ENCODE data around the gene OR4Q3. TPM values are rescaled to one million over a fixed set of nuclear protein-coding genes. Genes with fewer than 3 reads are reported as not detected.
A peak's percentile ranks its signal among the peaks of the same experiment; 100 is the strongest.
"Not testable (repeated sequence)": the region's sequence is repeated elsewhere in the genome, so short reads cannot be mapped to it uniquely, and the experiment has no call there.

Gene OR4Q3
- total RNA-seq = not detected in 3 replicates
- long read RNA-seq = 0 reads

DNA sequence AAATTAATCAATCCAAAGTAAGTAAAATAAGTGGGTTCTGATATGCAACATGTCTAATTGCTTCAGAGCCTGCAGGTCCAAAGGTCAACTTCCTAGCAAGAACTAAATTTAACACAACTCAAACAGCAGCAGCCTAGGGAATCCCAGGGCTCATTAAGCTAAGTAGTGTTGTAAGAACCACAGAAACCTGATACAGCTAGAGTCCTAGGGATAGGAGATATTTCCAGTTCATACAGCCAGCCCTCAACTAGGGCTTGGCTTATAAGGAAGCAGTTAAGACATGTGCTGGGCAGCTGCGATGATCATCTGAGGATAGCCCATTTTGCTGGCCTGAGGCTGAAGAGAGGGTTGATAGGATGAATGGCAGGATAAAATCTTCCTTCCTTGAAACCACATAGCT, at the start of gene OR4Q3:
TSS of gene OR4Q3 (plus strand) at position 316 of the 400 bp plus-strand sequence.
- Mint-ChIP-seq H3K4me1 (ENCODE audit: low read depth) (no peaks in the 10 kb centered on the region), H3K9me3 (ENCODE audit: low read depth) (peaks cover 52% of the 10 kb centered on the region), H3K27ac (ENCODE audit: unreplicated experiment) (no peak within 1 kb of the TSS), H3K27me3 (ENCODE audit: low read depth) (no peaks in the 10 kb centered on the region), H3K4me3 (ENCODE audit: unreplicated experiment) (no peak within 1 kb of the TSS), H3K36me3 (ENCODE audit: low read depth) (no peaks in the 10 kb centered on the region)
- no peak for DNase-seq (ENCODE audit: low spot score)
- TF ChIP-seq, protein P1, sequence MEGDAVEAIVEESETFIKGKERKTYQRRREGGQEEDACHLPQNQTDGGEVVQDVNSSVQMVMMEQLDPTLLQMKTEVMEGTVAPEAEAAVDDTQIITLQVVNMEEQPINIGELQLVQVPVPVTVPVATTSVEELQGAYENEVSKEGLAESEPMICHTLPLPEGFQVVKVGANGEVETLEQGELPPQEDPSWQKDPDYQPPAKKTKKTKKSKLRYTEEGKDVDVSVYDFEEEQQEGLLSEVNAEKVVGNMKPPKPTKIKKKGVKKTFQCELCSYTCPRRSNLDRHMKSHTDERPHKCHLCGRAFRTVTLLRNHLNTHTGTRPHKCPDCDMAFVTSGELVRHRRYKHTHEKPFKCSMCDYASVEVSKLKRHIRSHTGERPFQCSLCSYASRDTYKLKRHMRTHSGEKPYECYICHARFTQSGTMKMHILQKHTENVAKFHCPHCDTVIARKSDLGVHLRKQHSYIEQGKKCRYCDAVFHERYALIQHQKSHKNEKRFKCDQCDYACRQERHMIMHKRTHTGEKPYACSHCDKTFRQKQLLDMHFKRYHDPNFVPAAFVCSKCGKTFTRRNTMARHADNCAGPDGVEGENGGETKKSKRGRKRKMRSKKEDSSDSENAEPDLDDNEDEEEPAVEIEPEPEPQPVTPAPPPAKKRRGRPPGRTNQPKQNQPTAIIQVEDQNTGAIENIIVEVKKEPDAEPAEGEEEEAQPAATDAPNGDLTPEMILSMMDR (IDR thresholded peaks at IDR 0.05) = no peak

DNA sequence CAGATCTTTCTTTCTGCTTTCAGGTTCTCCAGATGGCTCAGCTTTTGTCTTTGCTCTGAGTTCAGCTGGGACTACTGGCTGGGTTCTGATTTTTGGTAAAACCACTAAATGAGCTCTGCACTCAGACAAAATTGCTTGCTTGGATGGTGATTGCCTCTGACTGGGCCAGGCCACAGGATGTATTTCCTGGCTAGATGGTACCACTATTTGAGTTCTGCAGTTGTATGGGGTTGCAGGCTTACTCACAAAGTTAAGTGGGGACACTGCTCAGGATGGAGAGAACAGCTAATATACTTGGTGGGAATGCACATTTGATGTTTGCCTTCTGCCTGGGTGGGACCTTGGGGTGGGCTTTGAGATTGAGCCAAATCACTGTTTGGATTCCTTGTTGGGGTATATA, 14.0 kb upstream of the OR4Q3 start:
- TF ChIP-seq, protein P1 (IDR thresholded peaks at IDR 0.05) = no peak
- no peak overlapping the region for H3K4me3 Mint-ChIP-seq (ENCODE audit: unreplicated experiment)

DNA sequence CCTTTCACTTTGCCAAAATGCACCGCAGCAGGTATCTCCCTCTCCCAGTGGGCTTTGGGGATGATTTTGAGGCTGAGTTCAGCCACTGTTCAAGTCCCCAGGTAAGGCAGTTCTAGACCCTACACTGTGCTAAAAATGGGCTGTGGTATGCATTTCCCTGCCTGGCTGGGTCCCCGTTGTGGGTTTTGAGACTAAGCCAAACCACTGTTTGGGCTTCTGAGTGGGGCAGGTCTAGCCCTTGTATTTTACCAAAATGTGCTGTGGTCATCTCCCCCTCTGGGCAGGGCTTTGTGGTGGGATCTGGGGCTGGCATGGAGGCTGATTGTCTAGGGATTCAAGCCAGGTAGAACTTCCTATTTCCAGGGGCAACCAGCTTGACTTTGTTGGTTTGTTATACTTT, 13.6 kb upstream of the OR4Q3 start:
- peaks cover 29% of the 10 kb centered on the region for H3K9me3 Mint-ChIP-seq (ENCODE audit: low read depth)
- H3K27me3 Mint-ChIP-seq (ENCODE audit: low read depth) = no peaks in the 10 kb centered on the region
- peak; percentile 41 for DNase-seq (ENCODE audit: low spot score)
- no peak overlapping the region for H3K4me3 Mint-ChIP-seq (ENCODE audit: unreplicated experiment)
- H3K36me3 Mint-ChIP-seq (ENCODE audit: low read depth) = no peaks in the 10 kb centered on the region
- H3K4me1 Mint-ChIP-seq (ENCODE audit: low read depth) = no peaks in the 10 kb centered on the region
- TF ChIP-seq, protein P1 (IDR thresholded peaks at IDR 0.05) = no peak
- no peak overlapping the region for H3K27ac Mint-ChIP-seq (ENCODE audit: unreplicated experiment)

More for the DNA sequence above, 14.0 kb upstream of the OR4Q3 start:
- H3K9me3 Mint-ChIP-seq (ENCODE audit: low read depth) = peaks cover 30% of the 10 kb centered on the region
- DNase-seq (ENCODE audit: low spot score) = no peak
- no peak overlapping the region for H3K27ac Mint-ChIP-seq (ENCODE audit: unreplicated experiment)
- H3K36me3 Mint-ChIP-seq (ENCODE audit: low read depth) = no peaks in the 10 kb centered on the region
- no peaks in the 10 kb centered on the region for H3K4me1 Mint-ChIP-seq (ENCODE audit: low read depth)
- no peaks in the 10 kb centered on the region for H3K27me3 Mint-ChIP-seq (ENCODE audit: low read depth)

DNA sequence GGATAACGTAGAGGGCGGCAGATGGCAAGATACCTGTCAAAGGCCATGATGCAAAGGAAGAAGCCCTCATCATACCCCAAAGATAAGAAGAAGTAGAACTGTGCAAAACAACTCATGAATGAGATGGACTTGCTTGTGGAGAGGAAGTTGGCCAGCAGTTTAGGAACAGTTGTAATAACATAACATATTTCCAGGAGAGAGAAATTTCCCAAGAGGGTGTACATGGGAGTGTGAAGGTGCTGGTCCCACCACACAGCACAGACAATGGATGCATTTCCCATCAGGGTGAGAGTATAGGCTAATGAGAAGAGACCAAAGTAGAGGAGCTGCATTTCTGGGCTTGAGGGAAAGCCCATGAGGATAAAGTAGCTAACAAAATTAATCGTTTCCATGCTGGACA, 9.5 kb upstream of the OR4Q3 start:
- H3K4me3 Mint-ChIP-seq (ENCODE audit: unreplicated experiment); H3K4me1 Mint-ChIP-seq (ENCODE audit: low read depth); H3K27me3 Mint-ChIP-seq (ENCODE audit: low read depth); H3K36me3 Mint-ChIP-seq (ENCODE audit: low read depth); H3K27ac Mint-ChIP-seq (ENCODE audit: unreplicated experiment); DNase-seq (ENCODE audit: low spot score): not testable (repeated sequence)
- peaks cover 44% of the 10 kb centered on the region for H3K9me3 Mint-ChIP-seq (ENCODE audit: low read depth)

DNA sequence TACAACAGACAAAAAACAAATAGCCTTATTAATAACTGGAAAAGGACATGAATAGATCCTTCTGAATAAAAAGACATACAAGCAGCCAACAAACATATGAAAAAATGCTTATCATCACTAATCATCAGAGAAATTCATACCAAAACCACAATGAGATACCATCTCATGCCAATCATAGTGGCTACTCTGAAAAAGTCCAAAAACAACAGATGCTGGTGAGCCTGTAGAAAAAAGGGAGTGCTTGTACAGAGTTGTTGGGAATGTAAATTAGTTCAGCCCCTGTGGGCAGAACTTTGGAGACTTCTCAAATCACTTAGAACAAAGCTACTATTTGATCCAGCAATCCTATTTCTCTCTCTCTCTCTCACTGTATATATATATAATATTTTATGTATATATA, 8.9 kb downstream of the OR4Q3 start:
- not testable (repeated sequence) for H3K27ac Mint-ChIP-seq (ENCODE audit: unreplicated experiment); DNase-seq (ENCODE audit: low spot score); H3K4me3 Mint-ChIP-seq (ENCODE audit: unreplicated experiment); H3K4me1 Mint-ChIP-seq (ENCODE audit: low read depth); H3K27me3 Mint-ChIP-seq (ENCODE audit: low read depth); H3K36me3 Mint-ChIP-seq (ENCODE audit: low read depth)
- H3K9me3 Mint-ChIP-seq (ENCODE audit: low read depth) = peaks cover 26% of the 10 kb centered on the region

DNA sequence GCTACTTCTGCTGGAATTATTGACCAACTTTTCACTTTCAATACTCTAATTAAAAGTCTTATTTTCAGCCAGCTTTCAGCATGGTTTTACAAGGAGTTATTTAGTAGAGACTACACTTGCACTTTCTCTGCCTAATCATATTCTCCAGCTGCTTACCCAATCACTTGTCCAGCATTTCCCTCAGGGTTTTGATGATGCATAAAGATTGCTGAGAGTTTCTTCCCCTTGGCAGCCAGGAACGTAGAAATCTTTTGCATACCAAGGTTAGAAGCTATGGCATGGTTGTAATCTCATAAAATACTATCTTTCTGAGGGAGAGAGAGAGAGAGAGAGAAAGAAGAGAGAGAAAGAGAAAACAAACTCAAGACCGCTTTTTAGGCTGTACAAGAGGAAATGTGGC, 10.8 kb downstream of the OR4Q3 start:
- H3K9me3 Mint-ChIP-seq (ENCODE audit: low read depth) = peaks cover 34% of the 10 kb centered on the region
- no peak overlapping the region for H3K4me3 Mint-ChIP-seq (ENCODE audit: unreplicated experiment)
- H3K27me3 Mint-ChIP-seq (ENCODE audit: low read depth) = no peaks in the 10 kb centered on the region
- H3K4me1 Mint-ChIP-seq (ENCODE audit: low read depth) = no peaks in the 10 kb centered on the region
- H3K27ac Mint-ChIP-seq (ENCODE audit: unreplicated experiment) = no peak overlapping the region
- TF ChIP-seq, protein P1 (IDR thresholded peaks at IDR 0.05) = no peak
- no peak for DNase-seq (ENCODE audit: low spot score)
- no peaks in the 10 kb centered on the region for H3K36me3 Mint-ChIP-seq (ENCODE audit: low read depth)

DNA sequence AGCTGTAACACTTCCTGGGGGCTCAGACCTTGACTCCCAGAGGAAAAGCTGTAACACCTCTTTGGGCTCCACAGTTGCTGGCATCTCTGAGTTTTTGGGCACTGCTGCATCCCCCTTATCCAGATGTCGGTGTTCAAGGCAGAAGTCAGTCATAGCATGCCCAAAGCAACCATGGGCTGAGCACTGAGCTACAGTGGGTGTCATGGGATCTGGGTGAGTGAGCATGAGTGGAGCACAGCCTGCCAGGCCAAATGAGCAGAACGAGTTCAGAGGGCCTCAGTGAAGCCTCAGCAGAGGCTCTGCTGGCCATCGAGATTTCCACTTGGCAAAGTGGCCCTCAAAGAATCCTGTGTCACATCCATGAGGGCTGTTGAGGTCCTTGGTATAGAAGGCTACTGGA, 28.1 kb downstream of the OR4Q3 start:
- H3K27ac Mint-ChIP-seq (ENCODE audit: unreplicated experiment); H3K4me1 Mint-ChIP-seq (ENCODE audit: low read depth); H3K36me3 Mint-ChIP-seq (ENCODE audit: low read depth); H3K27me3 Mint-ChIP-seq (ENCODE audit: low read depth); H3K4me3 Mint-ChIP-seq (ENCODE audit: unreplicated experiment); DNase-seq (ENCODE audit: low spot score): not testable (repeated sequence)
- peaks cover 76% of the 10 kb centered on the region for H3K9me3 Mint-ChIP-seq (ENCODE audit: low read depth)

Data from chondrocyte (in vitro differentiated cells).